HuH-7 (cell line): ENCODE results near the gene DSE.

ENCODE experiments used
- DNase-seq: peaks from one replicate; pipeline ENCODE4 v3.0.0; 2011; ENCODE audit warnings: low spot score

Gene DSE

DNA sequence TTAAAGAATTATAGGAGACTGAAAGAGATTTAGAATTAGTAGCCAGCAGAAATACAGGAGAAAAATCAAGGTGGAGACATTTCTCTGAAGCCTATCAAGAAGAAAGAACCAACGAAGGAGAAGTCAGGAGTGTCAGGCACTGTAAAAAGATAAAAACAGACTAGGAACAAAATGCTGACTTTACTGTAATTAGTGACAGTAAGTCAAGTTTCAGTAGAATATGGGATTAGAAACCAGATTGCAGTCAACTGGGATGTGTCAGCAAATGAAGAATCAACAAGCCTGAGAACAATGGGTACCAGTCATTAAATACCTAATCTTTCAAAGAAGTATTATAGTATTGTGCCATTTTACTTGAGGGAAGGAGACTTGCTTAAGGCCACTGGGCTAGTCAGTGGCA is 112.0 kb downstream of the DSE start:
- no peak for DNase-seq

DNA sequence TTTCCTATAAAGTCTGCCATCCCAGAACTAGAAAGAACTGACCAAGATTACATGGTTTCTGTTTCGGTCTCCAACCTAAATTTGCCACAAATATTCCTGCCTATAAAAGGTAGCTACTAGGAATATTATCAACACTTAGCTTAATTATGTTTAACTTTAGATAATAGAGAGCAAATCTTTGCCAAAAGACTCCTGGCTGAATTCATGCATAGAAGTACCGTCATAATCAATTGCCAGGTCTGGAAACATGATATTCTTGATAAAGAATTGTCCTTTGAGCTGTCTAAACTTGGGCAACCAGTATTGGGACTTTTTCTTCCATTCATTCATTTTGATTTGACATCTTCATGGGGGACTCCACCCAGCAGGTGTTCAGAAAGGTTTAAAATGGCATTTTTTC is 112.9 kb downstream of the DSE start:
- no peak for DNase-seq

DNA sequence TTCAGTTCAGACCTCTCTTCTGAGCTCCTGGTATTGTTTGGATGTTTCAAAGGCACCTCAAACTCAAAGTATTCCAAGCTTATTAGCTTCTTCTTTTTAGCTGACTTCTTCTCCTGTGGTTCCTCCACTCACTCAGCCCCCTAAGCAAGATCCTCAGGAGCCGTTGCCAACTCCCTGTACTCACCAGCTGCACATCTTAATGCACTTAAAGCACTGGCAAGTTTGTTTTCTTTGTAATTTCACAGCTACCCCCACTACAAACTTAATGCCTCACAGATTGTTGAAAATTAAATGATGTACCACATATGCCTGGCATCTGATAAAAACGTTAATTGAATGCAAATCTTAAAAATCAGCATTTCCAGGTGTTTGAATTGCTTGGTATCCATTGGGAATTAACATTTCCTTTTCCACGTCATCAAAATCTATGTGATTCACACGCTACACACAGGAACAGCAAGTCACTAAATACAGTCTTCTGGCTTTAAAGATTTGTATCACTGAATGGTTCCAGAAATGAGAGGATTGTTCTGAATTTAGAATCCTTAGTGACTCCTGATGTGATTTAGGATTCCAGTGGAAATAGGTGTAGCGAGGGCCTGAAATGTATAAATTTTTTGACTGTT is 114.9 kb downstream of the DSE start:
- DNase-seq: no peak

DNA sequence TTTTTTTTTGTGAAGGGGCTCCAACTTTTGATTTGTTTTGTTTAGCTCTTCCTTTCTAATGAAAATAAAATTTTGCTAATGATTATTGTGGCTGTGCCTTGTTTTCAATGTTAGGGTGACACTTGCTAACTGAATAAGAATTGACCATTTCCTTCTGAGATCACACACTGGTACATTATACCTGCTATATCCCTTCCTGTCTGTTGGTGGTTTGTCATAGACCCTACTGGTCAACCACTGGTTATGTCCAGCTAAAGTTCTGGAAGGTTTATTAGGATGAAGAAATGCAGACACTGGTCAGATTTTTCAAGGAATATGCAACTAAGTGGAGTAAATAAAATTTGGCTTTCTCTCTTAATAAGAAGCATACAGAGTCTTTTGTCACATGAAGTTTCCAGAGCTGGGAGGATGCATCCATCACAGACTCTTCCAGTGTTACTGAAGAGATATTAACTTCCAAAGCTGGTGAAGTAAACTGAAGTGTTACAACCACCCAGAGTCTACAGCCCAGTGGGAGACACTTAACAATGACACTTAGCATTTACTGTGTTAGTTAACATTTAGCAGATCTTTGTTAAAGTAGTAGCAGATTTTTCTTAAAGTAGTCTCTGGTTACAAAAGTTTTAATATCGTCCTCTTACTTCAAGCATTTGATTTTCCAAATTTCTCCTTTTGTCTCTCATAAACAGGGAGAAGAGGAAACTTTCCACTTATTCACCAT is 121.0 kb downstream of the DSE start:
- DNase-seq: no peak

- DNase-seq: no peak
Measured at GRCh38 chr6:116492331-116493067, 121.8 kb downstream of the DSE start.
